ENCODE data around the gene OR11H7. TPM values are rescaled to one million over a fixed set of nuclear protein-coding genes. Genes with fewer than 3 reads are reported as not detected.
"Not testable (repeated sequence)": the region's sequence is repeated elsewhere in the genome, so short reads cannot be mapped to it uniquely, and the experiment has no call there.

The OR11H7 gene
- total RNA-seq (2014; rRNA removed; shearing (Covaris generic); ENCODE audit: low replicate concordance): not detected in 2 replicates

DNA sequence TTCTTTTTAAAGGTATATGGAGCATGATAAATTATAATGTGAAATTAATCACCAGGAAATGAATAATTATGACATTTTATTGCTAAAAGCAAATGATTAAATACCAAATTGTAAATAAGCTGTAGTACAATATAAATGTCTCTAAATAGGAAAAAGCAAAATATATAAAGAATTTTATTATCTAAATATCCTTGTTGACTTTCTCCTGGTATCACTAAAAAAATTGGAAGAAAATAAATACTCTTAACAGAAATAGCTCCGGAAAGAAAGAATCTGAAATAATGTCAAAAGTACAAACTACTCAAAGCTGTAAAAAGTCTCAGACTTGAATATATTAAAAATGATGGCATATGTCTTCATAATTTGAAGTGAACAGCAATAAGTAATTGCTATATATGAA lies at the start of gene OR11H7:
Gene OR11H7, plus strand, starts transcription at position 301 of the 400 bp plus-strand sequence.
- Histone ChIP-seq H3K9me3 (no peaks in the 10 kb centered on the region), H3K4me3 (no peak within 1 kb of the TSS), H3K36me3 (no peaks in the 10 kb centered on the region), H3K27me3 (no peaks in the 10 kb centered on the region)
- no peak for DNase-seq

GRCh38 chr14:20179218-20179617 lies 49.6 kb upstream of the OR11H7 start:
- no peak overlapping the region for H3K4me3 ChIP-seq
- no peak for DNase-seq
- no peaks in the 10 kb centered on the region for H3K27me3 ChIP-seq
- no peaks in the 10 kb centered on the region for H3K9me3 ChIP-seq
- no peaks in the 10 kb centered on the region for H3K36me3 ChIP-seq

DNA sequence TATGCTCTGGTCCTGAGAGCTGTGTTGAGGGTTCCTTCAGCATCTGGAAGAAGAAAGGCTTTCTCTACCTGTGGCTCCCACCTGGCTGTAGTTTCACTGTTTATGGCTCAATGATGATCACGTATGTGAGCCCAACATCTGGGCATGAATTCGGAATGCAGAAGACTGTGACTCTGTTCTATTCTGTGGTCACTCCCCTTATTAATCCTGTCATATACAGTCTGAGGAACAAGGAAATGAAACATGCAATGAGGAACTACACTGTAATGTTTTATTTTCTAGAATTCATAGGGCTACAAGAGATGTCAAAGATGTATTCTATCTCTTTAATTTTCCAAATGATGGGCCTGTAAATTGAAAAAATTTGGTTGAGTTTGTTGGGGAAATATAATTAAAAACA lies 48.9 kb upstream of the OR11H7 start:
- H3K36me3 ChIP-seq: no peaks in the 10 kb centered on the region
- H3K4me3 ChIP-seq: no peak overlapping the region
- no peaks in the 10 kb centered on the region for H3K27me3 ChIP-seq
- DNase-seq: no peak
- no peaks in the 10 kb centered on the region for H3K9me3 ChIP-seq

GRCh38 chr14:20180486-20180885 lies 48.3 kb upstream of the OR11H7 start:
- DNase-seq: no peak
- H3K27me3 ChIP-seq: no peaks in the 10 kb centered on the region

DNA sequence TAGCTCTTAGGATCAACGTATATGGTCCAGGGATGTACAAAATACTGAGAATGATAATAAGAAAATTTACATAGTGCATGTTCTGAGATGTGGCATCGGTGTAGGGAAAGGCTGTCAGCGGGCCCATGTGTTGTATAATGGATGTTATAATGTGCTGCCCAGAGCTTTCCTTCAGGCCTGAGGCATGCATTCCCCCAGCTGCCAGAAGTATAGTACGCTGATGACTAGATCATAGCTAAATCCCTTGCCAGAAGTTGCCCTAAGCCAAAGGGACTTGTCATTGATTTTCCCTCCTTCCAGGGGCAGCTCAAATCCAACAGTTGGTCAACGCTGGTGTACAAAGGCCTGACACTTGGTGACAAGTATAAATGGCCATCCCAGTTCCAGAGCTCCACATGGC lies 44.6 kb upstream of the OR11H7 start:
- peak; percentile 9 for DNase-seq
- Histone ChIP-seq H3K9me3 (no peaks in the 10 kb centered on the region), H3K36me3 (no peaks in the 10 kb centered on the region), H3K27me3 (no peaks in the 10 kb centered on the region), H3K4me3 (no peak overlapping the region)

More at GRCh38 chr14:20180486-20180885, 48.3 kb upstream of the OR11H7 start:
- Histone ChIP-seq H3K9me3 (no peaks in the 10 kb centered on the region), H3K36me3 (no peaks in the 10 kb centered on the region), H3K4me3 (no peak overlapping the region)

- no peaks in the 10 kb centered on the region for H3K36me3 ChIP-seq
- DNase-seq: no peak
- no peaks in the 10 kb centered on the region for H3K9me3 ChIP-seq
- no peaks in the 10 kb centered on the region for H3K27me3 ChIP-seq
- no peak within 1 kb of the TSS for H3K4me3 ChIP-seq
Observed at GRCh38 chr14:20190596-20190995, 38.2 kb upstream of the OR11H7 start, which contains the start of gene OR11G2. TSS of gene OR11G2 (plus strand) at chr14:20190896. CDS start at chr14:20197438, 6,542 bp downstream.

DNA sequence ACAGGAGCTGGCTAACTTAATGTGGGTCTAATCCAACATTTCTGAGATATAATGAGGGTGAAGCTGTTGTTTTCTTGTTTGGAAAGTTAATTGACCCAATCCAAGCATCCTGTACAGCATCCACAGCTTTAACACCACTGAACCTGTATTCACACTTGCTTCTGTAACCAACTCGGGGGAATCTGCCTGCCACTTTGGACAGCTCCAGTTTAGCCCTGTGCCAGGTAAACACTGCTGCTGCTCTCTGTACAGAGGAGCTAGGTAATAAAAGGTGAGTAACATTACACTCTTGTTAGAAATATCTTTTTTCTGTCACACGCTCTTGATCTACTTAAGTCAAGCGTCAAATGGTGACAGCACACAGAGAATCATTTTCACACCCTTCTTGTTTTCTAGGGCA lies 37.4 kb upstream of the OR11H7 start:
- no peak for DNase-seq
- no peaks in the 10 kb centered on the region for H3K27me3 ChIP-seq
- H3K36me3 ChIP-seq: no peaks in the 10 kb centered on the region
- H3K9me3 ChIP-seq: no peaks in the 10 kb centered on the region
- H3K4me3 ChIP-seq: no peak overlapping the region

- H3K4me3 ChIP-seq: no peak overlapping the region
- no peaks in the 10 kb centered on the region for H3K27me3 ChIP-seq
- H3K36me3 ChIP-seq: no peaks in the 10 kb centered on the region
- no peaks in the 10 kb centered on the region for H3K9me3 ChIP-seq
- no peak for DNase-seq
Observed at GRCh38 chr14:20194101-20194500, 34.7 kb upstream of the OR11H7 start.

DNA sequence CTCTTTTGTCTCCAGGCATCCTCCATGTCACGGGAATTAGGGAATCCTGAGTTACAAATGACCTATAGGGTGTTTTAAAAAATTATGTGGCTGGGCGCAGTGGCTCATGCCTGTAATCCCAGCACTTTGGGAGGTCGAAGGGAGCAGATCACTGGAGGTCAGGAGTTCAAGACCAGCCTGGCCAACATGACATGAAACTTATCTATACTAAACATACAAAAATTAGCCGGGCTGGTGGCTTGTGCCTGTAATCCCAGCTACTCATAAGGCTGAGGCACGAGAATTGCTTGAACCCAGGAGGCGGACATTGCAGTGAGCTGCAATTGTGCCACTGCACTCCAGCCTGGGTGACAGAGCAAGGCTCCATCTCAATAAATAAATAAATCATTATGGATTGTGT lies 33.6 kb upstream of the OR11H7 start:
- not testable (repeated sequence) for DNase-seq, H3K27me3 ChIP-seq, H3K9me3 ChIP-seq, H3K36me3 ChIP-seq, H3K4me3 ChIP-seq

- no peaks in the 10 kb centered on the region for H3K9me3 ChIP-seq
- DNase-seq: no peak
- H3K27me3 ChIP-seq: no peaks in the 10 kb centered on the region
- no peaks in the 10 kb centered on the region for H3K36me3 ChIP-seq
- no peak overlapping the region for H3K4me3 ChIP-seq
Observed at GRCh38 chr14:20195911-20196310, 32.9 kb upstream of the OR11H7 start.

GRCh38 chr14:20197459-20197858 lies 31.3 kb upstream of the OR11H7 start:
- DNase-seq: no peak
- Histone ChIP-seq H3K27me3 (no peaks in the 10 kb centered on the region), H3K9me3 (no peaks in the 10 kb centered on the region), H3K4me3 (no peak overlapping the region), H3K36me3 (no peaks in the 10 kb centered on the region)

DNA sequence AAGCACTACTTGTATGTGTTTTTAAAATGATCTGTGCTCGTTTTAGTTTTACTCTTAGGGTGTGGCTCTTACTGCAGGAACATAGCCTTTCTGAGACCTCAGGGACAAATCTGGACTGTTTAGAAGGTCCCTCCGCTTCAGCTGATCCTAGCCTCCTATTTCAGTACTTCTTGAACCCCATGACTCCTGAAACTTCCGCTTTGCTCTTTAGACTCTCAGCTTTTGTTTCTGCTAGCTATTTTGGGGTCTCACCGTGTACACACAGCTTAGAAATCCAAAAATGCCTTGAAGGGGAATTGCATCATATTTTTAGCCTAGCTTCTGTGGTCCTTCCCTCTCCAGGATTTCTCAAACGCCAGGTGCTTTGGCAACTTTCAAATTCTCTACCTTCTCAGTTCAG lies 29.8 kb upstream of the OR11H7 start:
- Histone ChIP-seq H3K36me3 (no peaks in the 10 kb centered on the region), H3K27me3 (no peaks in the 10 kb centered on the region), H3K9me3 (no peaks in the 10 kb centered on the region), H3K4me3 (no peak overlapping the region)
- DNase-seq: no peak

GRCh38 chr14:20204721-20205120 lies 24.1 kb upstream of the OR11H7 start:
- H3K9me3 ChIP-seq: no peaks in the 10 kb centered on the region

DNA sequence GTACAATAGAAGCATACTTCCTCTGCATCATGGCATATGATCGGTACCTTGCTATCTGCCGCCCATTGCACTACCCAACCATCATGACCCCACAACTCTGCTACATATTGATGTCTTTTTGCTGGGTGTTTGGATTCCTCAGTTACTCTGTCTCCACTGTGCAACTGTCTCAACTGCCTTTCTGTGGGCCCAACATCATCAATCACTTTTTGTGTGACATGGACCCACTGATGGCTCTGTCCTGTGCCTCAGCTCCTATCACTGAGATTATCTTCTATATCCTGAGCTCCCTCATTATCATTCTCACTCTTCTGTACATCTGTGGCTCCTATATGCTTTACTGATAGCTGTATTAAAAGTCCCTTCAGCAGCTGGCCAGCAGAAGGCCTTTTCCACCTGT lies 19.2 kb upstream of the OR11H7 start:
- Histone ChIP-seq H3K36me3 (no peaks in the 10 kb centered on the region), H3K27me3 (no peaks in the 10 kb centered on the region), H3K9me3 (no peaks in the 10 kb centered on the region; the same call in 1 of the 2 replicates), H3K4me3 (no peak overlapping the region)
- DNase-seq: no peak

More at GRCh38 chr14:20204721-20205120, 24.1 kb upstream of the OR11H7 start:
- DNase-seq: no peak
- no peaks in the 10 kb centered on the region for H3K27me3 ChIP-seq
- no peak overlapping the region for H3K4me3 ChIP-seq
- no peaks in the 10 kb centered on the region for H3K36me3 ChIP-seq

GRCh38 chr14:20212406-20212805 lies 16.4 kb upstream of the OR11H7 start:
- not testable (repeated sequence) for H3K27me3 ChIP-seq

DNA sequence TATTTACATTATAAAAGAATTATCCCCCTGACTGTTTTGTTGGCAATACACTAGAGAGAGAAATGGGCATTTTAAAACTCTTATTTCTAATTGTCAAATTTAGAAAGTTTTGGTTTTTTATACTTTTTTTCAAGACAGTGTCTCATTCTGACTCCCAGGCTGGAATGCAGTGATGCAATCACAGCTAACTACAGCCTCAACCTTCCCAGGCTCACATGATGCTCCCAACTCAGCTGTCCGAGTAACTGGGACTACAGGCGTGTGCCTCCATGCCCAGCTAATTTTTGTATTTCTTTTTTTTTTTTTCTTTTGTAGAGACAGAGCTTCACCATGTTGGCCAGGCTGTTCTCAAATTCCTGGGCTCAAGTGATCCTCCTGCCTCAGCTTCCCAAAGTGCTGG lies 13.6 kb upstream of the OR11H7 start:
- no peak for DNase-seq
- H3K36me3 ChIP-seq: no peaks in the 10 kb centered on the region
- peaks cover 2% of the 10 kb centered on the region; the same call in 1 of the 2 replicates for H3K9me3 ChIP-seq
- H3K27me3 ChIP-seq: no peaks in the 10 kb centered on the region
- H3K4me3 ChIP-seq: no peak overlapping the region

More at GRCh38 chr14:20212406-20212805, 16.4 kb upstream of the OR11H7 start:
- H3K4me3 ChIP-seq, DNase-seq, H3K36me3 ChIP-seq, H3K9me3 ChIP-seq: not testable (repeated sequence)

DNA sequence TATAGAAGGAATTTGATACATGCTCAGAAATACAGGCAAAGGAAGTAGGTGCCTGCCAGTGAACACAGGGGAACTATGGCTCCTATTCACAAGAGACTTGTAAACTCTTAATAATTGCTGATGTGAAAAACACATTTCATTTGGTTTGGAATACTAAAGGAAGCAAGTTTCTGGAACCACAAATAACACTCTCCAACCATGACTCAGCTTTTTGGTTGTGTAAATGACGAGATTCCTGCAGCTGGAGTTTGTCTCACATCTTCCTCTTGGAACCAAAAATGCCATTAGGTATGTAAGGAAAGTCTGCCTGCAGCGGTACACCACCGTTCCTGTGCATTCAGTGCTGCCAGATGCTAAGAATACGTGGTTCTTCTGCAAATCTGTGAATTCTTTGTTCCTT lies 9.7 kb upstream of the OR11H7 start:
- Histone ChIP-seq H3K9me3 (peaks cover 2% of the 10 kb centered on the region; the same call in 1 of the 2 replicates), H3K27me3 (no peaks in the 10 kb centered on the region), H3K4me3 (no peak overlapping the region), H3K36me3 (no peaks in the 10 kb centered on the region)
- peak; percentile 3 for DNase-seq

DNA sequence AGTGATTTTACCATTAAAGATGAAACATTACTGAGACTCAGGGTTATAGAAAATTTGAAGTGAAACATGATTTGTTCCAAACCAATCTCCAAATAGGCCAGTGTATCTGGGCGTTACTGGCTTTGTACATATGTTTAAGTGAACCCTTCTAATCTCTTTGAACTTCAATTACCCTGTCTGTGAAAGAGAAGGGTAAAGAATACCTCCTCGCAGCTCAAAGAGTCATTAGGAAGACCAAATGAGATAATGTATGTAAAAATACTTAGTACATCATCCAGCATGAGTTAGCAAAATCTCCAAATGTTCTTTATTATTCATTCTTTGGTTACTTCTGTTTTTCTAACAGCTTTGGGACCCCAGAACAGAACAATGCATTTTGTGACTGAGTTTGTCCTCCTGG lies 5.4 kb upstream of the OR11H7 start, which contains the start of gene OR11H6:
Gene OR11H6, plus strand, starts transcription at position 301 of the 400 bp plus-strand sequence. Its CDS starts 0 bp downstream, at position 301.
- no peaks in the 10 kb centered on the region for H3K27me3 ChIP-seq
- H3K36me3 ChIP-seq: no peaks in the 10 kb centered on the region
- no peak within 1 kb of the TSS for H3K4me3 ChIP-seq
- no peaks in the 10 kb centered on the region for H3K9me3 ChIP-seq
- DNase-seq: no peak

DNA sequence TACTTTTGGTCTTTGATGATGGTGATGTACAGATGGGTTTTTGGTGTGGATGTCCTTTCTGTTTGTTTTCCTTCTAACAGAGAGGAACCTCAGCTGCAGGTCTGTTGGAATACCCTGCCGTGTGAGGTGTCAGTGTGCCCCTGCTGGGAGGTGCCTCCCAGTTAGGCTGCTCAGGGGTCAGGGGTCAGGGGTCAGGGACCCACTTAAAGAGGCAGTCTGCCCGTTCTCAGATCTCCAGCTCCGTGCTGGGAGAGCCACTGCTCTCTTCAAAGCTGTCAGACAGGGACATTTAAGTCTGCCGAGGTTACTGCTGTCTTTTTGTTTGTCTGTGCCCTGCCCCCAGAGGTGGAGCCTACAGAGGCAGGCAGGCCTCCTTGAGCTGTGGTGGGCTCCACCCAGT lies 6.6 kb downstream of the OR11H7 start:
- H3K9me3 ChIP-seq, H3K36me3 ChIP-seq, DNase-seq: not testable (repeated sequence)

More for the DNA sequence above, 6.6 kb downstream of the OR11H7 start:
- not testable (repeated sequence) for H3K4me3 ChIP-seq, H3K27me3 ChIP-seq

Measured in MG63 (cell line).